Body of pancreas (tissue), 4 donors: ENCODE measurements around the gene SPC25.

Experiments used
- CTCF ChIP-seq, 7 experiments: fragments of 450-650 bp in 4 of 7; fragments of 200-600 bp in 3 of 7; sonication (generic) in 3 of 7; IDR thresholded peaks; one replicate each; pipeline ENCODE4 v1.5.1; 2016 to 2019; ENCODE audit warnings: antibody characterized with exemption in 7 of 7
- POLR2A ChIP-seq, 3 donors: fragments of 450-650 bp; IDR thresholded peaks; one replicate each; pipeline ENCODE4 v1.6.1; 2016; ENCODE audit warnings: antibody characterized with exemption in 3 of 3, mild to moderate bottlenecking in 2 of 3

GRCh38 chr2:168850846-168851245 lies 39.4 kb downstream of the SPC25 start:
- no peak for TF ChIP-seq CTCF (IDR thresholded peaks at IDR 0.05)
- TF ChIP-seq POLR2A (IDR thresholded peaks at IDR 0.05): no peak
